T-helper 2 cell (primary cell): ENCODE results near the gene C16orf86.

Experiments used
- DNase-seq, 5 experiments: peaks; one replicate each; pipeline versions ENCODE4 v3.0.0 to v3.0.0-alpha.2; 2012 to 2022
- total RNA-seq, 2 donors: gene quantifications; one replicate each; lab custom pipeline; 2026; lab: John Stamatoyannopoulos, UW

Gene C16orf86, protein sequence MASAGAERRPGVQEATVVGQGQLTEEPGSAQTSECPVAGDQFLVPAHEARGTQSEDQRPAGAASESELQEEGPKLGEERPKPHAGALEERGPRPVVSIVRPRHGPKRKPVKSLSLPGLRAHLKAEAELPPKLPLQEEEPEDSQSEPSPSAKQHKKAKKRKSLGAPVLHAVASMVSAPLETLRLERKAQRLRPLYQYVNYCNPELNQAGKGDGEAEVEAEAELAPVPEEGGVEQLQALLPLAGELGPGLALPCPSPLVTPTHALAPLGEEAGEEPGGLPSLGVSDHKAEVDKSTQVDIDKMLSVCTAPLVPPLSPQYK
- 2.2 reads per million in 2 donors for total RNA-seq

DNA sequence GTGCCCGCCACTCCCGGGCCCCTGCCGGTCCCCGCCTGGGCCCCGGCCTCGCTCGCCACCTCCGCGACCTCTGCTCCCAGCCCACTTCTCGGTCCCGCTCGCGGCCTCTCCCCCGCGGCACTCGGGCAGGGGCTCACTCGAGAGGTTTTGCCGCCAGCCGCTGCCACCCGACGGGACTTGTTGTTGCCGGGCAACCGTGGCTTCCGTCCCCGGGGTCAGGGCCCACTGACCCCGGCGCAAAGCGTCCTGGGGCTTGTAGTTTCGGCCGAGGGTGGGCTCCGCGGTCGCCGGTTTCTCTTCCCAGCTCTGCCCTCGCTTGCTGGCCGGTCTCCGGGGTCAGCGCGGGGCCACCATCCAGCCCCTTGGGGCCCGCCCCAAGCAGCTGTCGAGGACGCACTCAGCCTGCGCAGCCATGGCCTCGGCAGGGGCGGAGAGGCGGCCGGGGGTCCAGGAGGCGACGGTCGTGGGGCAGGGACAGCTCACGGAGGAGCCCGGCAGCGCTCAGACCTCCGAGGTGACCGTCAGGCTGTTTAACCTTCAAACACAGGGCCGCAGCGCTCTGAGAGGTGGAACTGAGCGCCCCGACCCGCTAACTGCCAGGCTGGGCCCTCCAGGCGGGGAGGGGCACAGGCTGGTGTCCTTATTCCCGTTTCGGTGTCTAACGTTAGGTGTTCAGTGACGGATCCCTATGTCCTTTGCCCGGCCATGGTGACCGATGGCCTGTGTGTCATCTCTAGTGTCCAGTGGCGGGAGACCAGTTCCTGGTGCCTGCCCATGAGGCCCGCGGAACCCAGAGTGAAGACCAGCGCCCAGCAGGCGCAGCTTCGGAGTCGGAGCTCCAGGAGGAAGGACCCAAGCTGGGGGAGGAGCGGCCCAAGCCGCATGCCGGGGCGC lies at the start of gene C16orf86, which contains the start of gene ENKD1:
Gene C16orf86 (plus strand): TSS at position 256 of the 894 bp plus-strand sequence. CDS start 157 bp downstream, at position 413.
Gene ENKD1 (minus strand): TSS at position 192 of the 894 bp plus-strand sequence. CDS start 308 bp downstream, outside the sequence.
- DNase-seq = peak; percentile 66 to 88 (median 70)

DNA sequence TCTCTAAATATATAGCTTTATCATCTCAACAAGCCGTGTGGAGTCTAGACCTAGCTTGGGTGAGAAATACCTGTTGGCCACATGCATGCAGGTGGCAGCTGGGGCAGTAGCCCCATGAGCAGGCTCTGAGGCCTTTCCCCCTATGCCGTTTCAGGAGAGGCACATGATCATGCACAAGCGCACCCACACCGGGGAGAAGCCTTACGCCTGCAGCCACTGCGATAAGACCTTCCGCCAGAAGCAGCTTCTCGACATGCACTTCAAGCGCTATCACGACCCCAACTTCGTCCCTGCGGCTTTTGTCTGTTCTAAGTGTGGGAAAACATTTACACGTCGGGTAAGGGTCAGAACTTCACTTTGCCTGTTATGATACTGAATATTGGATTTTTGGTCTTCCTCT lies 38.4 kb upstream of the C16orf86 start:
- no peak for DNase-seq

GRCh38 chr16:67632415-67633172 lies 34.0 kb upstream of the C16orf86 start:
- DNase-seq = no peak

- no peak for DNase-seq
Observed at GRCh38 chr16:67636713-67637112, 29.9 kb upstream of the C16orf86 start.

GRCh38 chr16:67637625-67638024 lies 29.0 kb upstream of the C16orf86 start:
- no peak for DNase-seq

DNA sequence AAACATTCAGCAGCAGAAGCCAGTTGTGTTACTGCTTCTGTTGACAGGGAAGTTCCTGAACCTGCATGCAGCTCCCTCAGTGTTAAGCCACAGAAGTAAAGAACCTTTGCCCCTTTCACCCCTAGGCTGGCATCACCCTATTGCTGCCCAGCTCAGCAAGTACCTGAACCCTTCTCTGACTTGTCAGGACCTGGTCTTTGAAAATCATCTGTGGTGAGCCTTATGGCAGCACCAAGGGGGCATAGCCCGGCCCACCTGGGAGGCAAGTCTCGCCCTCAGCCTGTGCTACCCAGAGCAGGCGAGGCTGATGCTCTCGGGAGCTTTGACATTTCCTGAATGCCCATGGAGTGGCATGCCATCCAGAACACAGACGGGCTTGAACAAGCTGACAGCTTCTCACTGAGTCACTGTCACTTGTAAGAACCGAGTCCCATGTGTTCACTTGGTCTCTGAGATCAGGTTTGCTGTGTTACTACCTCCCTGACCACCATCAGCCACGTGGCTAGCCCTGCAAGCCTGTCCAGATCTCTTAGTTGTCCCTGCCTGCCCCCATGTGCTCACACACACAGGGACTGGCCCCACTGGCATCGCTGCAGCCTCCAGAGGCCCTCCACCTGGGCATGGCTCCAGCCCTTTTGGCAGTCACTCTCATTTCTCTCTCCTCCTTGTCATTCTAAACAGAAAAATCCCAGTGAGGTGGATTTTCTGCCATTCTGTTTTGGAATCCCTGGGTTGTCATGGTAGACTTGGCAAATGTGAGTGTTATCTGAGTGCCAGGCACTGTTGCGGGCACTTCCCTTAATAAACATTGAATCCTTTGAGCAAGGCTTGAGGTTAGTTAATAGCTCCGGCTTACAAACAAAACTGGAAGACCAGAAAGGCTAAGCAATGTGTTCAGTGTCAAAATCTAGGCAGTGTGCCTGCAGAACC lies 24.6 kb upstream of the C16orf86 start:
- no peak for DNase-seq

GRCh38 chr16:67644038-67644437 lies 22.6 kb upstream of the C16orf86 start:
- no peak for DNase-seq

GRCh38 chr16:67645397-67646121 lies 21.1 kb upstream of the C16orf86 start:
- peak in 1 of 5 experiments; percentile 54 for DNase-seq

GRCh38 chr16:67647111-67647651 lies 19.4 kb upstream of the C16orf86 start:
- DNase-seq = no peak

DNA sequence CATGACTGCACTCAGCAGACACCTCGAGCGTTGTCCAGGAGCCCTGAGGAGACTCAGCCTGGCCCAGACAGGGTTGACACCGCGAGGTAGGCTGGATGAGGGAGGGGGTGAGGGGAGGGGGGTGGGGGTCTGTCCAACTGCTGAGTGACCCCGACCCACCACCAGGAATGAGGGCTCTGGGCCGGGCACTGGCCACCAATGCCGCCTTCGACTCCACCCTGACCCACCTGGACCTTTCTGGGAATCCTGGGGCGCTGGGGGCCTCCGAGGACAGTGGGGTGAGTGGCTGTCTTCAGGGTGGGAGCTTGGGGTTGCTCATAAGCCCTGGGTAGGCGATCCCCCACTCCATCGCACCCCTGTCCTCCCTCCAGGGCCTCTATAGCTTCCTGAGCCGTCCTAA lies 18.9 kb upstream of the C16orf86 start:
- no peak for DNase-seq

- DNase-seq = no peak
Observed at GRCh38 chr16:67648088-67648763, 18.4 kb upstream of the C16orf86 start.

GRCh38 chr16:67648764-67649407 lies 17.7 kb upstream of the C16orf86 start:
- DNase-seq = no peak

DNA sequence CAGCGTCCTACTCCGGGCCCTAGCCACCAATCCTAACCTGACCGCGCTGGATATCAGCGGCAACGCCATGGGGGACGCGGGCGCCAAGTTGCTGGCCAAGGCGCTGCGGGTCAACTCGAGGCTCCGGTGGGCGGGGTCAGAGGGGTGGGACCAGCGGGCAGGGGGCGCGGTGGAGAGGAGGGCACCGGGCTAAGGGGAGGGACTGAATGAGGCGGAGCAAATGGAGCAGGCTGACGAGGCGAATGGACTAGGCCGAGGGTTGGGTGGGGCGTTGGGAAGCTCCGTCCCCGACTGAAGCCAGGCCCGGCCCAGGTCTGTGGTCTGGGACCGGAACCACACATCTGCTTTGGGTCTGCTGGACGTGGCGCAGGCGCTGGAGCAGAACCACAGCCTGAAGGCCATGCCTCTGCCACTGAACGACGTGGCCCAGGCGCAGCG lies 17.1 kb upstream of the C16orf86 start:
- DNase-seq = no peak

DNA sequence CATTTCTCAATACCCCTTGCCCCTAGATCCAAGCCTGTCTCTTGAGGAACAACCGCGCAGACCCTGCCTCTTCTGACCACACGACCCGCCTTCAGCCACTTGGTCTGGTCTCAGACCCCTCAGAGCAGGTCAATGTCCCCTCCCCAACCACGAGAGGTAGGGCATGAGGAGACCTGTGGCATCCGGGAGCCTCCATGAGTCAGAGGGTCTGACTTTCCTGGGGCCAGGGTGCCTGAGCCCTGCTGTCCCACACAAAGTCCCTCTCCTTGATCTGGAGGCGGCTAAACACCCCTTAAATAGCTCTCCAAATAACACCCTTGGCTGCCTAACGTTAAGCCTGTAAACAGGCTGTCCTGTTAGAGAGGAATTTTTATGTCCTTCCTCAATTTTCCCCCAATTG lies 16.6 kb upstream of the C16orf86 start:
- no peak for DNase-seq

DNA sequence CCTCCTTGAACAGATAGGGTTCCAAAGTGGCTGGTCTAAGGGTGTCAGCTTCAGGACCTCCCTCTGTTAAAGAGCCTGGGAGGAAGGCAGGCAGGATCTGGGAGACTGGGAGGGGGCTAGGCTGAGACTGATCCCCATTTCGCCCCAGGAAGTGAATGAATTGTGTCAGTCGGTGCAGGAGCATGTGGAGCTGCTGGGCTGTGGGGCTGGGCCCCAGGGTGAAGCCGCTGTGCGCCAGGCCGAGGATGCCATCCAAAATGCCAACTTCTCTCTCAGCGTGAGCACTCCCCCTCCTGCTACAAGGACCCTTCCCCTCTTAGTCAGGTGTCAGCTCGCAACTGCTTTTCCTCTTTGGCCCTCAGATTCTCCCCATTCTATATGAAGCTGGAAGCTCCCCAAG lies 15.6 kb upstream of the C16orf86 start:
- no peak for DNase-seq

DNA sequence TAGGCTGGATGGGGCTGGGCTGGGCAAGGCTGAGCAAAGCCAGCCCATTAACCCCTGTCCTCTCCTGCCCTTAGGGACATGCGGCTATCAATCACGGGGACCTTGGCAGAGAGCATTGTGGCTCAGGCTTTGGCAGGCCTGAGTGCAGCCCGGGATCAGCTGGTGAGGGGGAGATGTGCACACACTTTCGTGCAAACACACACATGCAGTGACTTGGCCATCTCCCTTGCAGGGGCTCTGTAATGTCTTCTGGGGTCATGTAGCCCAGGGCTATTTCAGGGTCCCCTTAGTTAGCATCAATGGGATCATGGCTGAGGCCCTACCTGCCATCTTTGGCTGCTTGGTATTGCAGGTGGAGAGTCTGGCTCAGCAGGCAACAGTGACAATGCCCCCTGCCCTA lies 14.8 kb upstream of the C16orf86 start:
- DNase-seq = no peak

DNA sequence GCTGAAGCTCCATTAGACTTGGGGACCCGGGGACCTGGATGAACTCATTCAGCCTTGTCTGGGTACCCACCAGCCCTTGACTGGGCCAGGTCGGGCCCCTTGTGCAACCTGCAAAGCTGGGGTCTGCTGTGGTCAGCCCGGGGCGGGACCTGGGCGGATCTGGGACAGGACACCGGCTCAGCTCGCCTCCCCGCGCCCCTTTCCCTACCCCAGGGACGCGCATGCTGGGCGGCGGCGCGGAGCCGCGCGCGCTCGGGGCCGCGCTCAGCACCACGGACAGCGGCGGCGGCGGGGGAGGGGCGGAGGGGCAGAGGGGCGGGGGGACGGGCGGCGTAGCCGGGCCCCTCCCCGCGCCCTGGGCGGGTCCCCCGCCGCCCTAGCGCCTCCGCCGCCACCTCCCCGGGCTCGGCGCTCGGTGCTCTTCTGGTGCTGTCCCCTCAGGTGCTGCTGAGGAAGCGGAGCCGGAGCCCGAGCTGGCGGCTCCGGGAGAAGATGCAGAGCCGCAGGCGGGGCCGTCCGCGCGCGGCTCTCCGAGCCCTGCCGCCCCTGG lies 14.0 kb upstream of the C16orf86 start:
- DNase-seq = no peak

- DNase-seq = no peak
Observed at GRCh38 chr16:67653128-67653788, 13.4 kb upstream of the C16orf86 start.
